Activated T-cell treated with anti-CD3 and anti-CD28 coated beads, Interleukin-2, amount 50 U/mL, for 4 hours (primary cell): ENCODE data around the gene CPLX1. TPM values are rescaled to one million over a fixed set of nuclear protein-coding genes. Genes with fewer than 3 reads are reported as not detected.

Experiments used
- ATAC-seq, 2 donors: fragments of 200-7000 bp; cut with Tn5 transposase; one replicate each; pipeline ENCODE4 v1.10.0; 2021
- DNase-seq: peaks from one replicate; pipeline ENCODE4 v3.0.0-alpha.2; 2020
- H3K27me3 Mint-ChIP-seq: one replicate; pipeline ENCODE4 v1.8.0; 2021; ENCODE audit warnings: low read depth, mixed read lengths
- H3K36me3 Mint-ChIP-seq: one replicate; pipeline ENCODE4 v1.8.0; 2022; ENCODE audit warnings: mixed read lengths; ENCODE audit not compliant: insufficient read depth
- H3K4me1 Mint-ChIP-seq: one replicate; pipeline ENCODE4 v1.8.0; 2021; ENCODE audit warnings: low read depth, mixed read lengths
- H3K4me3 Mint-ChIP-seq: one replicate; pipeline ENCODE4 v1.8.0; 2021; ENCODE audit warnings: mild to moderate bottlenecking, moderate library complexity, mixed read lengths
- H3K9me3 Mint-ChIP-seq: one replicate; pipeline ENCODE4 v1.8.0; 2021; ENCODE audit warnings: mixed read lengths
- total RNA-seq, 3 donors: library from RNA; stranded (reverse); gene quantifications; one replicate each; pipeline ENCODE4 v1.2.1, GENCODE V29; 2021

Gene CPLX1
- total RNA-seq, 3 donors from 2014 or later = 0.50 to 1.0 (median 0.58) TPM

DNA sequence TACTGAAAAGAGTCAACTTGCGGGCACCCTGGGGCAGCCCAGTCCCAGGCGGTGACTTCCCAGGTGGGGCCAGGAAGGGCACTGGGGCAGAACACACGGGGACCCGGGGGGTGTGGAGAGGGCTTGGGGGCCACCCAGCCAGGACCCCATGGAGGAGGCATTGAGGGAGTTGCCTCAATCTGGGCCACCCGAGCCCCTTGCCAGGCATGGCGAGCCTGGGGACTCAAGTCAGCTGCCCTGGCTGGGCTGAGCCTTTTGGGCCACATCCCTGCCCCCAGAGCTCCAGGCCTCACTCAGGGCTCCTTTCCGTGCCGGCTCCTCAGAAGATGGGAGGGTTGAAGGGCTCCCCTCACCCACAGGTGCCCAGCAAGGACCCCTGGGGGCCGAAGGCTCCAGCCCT, 6.6 kb upstream of the CPLX1 start:
- DNase-seq = no peak
- ATAC-seq = no peak
- H3K36me3 Mint-ChIP-seq = no peaks in the 10 kb centered on the region

DNA sequence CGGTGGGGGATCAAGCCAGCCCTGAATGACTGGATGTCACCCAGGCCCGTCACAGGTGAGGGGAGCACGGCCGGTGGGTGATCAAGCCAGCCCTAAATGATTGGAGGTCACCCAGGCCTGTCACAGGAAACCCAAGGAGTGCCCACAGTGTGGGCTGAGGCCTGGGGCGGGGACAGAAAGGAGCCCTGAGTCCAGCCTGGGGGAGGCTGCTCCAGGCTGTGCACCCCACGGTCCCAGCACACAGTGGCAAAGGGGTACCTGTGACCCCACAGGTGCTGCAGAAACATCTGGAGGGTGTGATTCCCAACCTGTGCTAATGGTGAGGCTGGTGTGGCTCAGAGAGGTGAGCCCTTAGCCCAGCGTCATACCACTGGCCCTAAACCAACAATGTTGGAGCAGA, 6.2 kb upstream of the CPLX1 start:
- DNase-seq = no peak
- peaks cover 21% of the 10 kb centered on the region for H3K27me3 Mint-ChIP-seq
- no peaks in the 10 kb centered on the region for H3K9me3 Mint-ChIP-seq
- H3K4me1 Mint-ChIP-seq = peaks cover 9% of the 10 kb centered on the region
- no peaks in the 10 kb centered on the region for H3K36me3 Mint-ChIP-seq
- no peak for ATAC-seq
- no peak overlapping the region for H3K4me3 Mint-ChIP-seq

More for the DNA sequence above, 6.6 kb upstream of the CPLX1 start:
- peaks cover 1% of the 10 kb centered on the region for H3K9me3 Mint-ChIP-seq
- peaks cover 19% of the 10 kb centered on the region for H3K27me3 Mint-ChIP-seq
- H3K4me1 Mint-ChIP-seq = peaks cover 9% of the 10 kb centered on the region
- H3K4me3 Mint-ChIP-seq = no peak overlapping the region

DNA sequence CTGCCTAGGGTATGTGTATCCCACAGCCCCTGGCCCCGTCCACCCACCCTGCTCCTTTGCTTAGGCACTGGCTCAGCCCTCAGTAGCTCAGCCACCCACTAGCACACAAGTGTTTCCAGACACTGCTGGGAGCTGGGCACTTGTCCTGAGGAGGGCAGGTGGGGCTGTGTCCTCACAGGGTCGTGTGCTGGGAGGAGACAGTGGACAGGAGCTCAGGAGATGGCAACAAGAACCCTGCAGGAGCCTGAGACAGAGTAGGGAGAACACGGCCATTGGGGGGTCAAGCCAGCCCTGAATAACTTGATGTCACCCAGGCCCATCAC, 5.5 kb upstream of the CPLX1 start:
- H3K9me3 Mint-ChIP-seq = no peaks in the 10 kb centered on the region
- peaks cover 9% of the 10 kb centered on the region for H3K4me1 Mint-ChIP-seq
- DNase-seq = no peak
- peaks cover 21% of the 10 kb centered on the region for H3K27me3 Mint-ChIP-seq
- H3K4me3 Mint-ChIP-seq = no peak overlapping the region
- H3K36me3 Mint-ChIP-seq = no peaks in the 10 kb centered on the region
- no peak for ATAC-seq

DNA sequence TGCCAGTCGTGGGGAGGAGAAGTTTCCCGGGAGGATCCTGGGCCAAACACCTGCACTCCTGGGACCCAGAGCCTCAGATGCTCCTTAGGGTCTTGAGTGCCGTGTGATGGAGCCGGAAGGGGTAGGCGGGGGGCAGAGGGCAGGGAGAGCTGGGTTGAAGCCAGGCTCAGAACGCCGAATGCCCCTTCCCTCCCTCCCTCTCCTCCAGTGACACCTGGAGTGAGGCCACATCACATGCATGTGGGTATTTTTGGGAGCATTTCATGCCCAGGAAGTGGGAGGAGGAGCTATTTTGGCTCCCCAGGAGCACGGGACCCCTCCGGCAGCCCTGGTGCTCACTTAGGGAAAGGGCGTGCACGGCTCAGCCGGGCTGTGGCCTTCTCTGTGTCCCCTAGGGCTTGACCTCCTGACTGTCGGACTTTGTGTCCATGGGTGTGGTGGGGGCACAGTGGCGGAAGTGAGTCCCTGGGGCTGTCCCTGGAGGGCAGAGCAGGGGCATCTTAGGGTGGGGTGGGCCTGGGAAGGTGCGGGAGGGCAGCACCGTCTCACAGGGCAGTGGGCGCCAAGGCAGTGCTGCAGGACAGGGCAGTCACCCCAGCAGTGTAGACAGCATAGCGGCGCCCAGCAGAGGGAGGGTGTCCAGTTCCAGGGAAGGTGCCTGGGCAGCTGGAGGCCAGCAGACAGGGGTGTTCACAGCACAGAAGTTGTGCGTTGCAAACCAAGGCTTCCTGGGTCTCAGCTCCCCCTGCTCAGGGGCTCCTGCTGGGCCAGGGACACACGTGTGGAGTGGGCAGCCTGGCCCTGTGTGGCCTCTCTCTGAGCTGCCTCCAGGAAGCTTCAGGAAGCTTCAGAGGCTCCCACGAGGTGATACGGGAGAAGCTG, 4.9 kb upstream of the CPLX1 start:
- Mint-ChIP-seq H3K4me3 (no peak overlapping the region), H3K4me1 (peaks cover 9% of the 10 kb centered on the region), H3K27me3 (peaks cover 21% of the 10 kb centered on the region), H3K36me3 (no peaks in the 10 kb centered on the region), H3K9me3 (no peaks in the 10 kb centered on the region)
- no peak for ATAC-seq
- DNase-seq = no peak

DNA sequence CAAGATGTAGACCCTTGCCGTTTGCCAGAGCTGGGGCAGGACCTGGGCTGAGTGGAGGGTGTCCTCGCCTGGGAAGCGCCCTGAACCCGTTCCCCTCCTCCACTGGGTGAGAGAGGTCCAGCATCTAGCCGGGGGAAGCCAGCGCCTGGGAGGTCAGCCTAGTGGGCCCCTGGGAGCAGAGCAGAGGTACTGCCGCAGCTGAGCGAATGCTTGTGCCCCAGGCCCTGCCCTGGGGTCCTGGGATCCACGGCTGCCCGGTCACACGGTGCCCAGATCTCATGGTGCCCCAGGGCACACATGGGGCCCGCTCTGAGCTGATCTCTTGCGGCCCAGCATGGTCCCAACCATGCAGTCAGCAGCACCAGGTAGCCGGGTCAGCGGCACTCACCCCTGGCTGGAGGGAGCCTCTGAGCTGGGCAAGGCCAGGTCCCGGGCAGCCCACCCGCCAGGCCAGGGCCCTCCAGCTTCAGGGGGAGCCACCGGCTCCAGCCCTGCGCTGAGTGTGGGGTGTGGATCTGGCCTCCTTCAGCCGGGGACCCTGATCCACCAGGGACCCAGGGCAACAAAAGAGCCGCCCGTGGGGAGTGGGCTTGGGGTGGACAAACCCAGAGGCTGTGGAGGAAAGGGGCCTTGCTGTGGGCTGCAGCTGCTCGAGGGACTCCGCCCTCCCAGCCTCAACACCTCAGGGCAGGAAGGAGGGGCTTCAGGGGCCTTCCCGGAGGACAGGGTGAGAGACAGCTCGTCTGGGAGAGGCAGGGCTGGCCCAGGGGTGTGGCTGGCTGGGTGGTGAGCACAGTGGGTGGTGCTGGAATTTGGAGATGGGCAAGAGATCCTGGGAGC, 4.1 kb upstream of the CPLX1 start:
- no peak overlapping the region for H3K4me3 Mint-ChIP-seq
- H3K27me3 Mint-ChIP-seq = peaks cover 21% of the 10 kb centered on the region
- peaks cover 9% of the 10 kb centered on the region for H3K4me1 Mint-ChIP-seq
- DNase-seq (no peak), ATAC-seq (no peak)
- no peaks in the 10 kb centered on the region for H3K36me3 Mint-ChIP-seq
- H3K9me3 Mint-ChIP-seq = no peaks in the 10 kb centered on the region

DNA sequence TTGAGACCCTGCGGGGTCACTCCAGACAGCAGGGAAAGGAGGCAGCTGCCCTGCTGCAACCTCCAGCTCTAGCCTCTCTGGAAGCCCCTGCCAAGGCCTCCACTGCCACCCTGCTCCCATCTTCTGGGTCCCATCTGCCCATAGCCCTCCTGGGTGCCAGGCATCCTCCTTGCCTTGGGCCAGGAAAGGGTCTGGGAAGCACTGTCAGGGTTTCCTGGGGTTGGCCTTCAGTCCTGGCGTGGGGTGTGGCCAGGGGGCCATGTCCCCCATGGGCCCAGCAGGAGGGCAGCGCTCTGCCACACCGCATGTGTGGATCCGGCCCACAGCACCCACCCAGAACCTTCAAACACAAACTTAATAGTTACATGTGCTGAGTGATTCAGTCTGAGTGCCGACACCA, 3.4 kb upstream of the CPLX1 start:
- H3K36me3 Mint-ChIP-seq = no peaks in the 10 kb centered on the region
- DNase-seq (no peak), ATAC-seq (no peak)
- H3K9me3 Mint-ChIP-seq = no peaks in the 10 kb centered on the region
- peaks cover 9% of the 10 kb centered on the region for H3K4me1 Mint-ChIP-seq
- H3K27me3 Mint-ChIP-seq = peaks cover 28% of the 10 kb centered on the region
- H3K4me3 Mint-ChIP-seq = no peak overlapping the region

DNA sequence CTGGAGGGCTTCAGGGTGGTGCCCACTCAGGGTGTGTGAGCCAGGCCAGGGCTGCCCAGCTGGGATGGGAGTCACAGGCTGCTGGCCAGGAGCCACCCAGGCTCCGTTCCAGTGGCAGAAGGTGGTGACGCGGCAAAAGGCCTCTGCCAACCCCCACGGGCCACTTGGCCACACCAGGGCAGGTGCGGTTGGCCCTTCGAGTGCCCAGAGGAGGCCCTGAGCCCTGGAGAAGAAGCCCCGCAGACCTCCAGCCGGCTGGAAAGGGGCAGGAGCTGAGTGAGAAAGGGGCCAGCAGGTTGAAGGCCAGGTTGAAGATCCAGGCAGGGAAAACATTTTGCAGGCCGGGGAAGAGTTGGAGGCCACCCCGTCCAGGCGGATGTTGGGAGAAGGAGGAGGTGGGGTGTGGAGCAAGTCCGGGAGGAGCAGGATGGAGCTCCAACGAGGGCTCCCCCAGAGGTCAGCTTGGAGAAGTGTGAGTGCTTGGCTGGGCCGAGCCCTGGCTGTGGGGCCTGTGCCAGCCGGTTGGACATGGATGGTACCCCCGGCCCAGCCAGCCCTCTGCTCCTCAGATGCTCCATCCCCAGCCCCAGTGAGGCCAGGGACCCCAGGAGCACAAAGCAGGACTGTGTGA, 2.8 kb upstream of the CPLX1 start:
- Mint-ChIP-seq H3K27me3 (peaks cover 33% of the 10 kb centered on the region), H3K9me3 (no peaks in the 10 kb centered on the region), H3K36me3 (no peaks in the 10 kb centered on the region), H3K4me3 (no peak overlapping the region), H3K4me1 (peaks cover 9% of the 10 kb centered on the region)
- ATAC-seq = no peak
- DNase-seq = peak; percentile 1

DNA sequence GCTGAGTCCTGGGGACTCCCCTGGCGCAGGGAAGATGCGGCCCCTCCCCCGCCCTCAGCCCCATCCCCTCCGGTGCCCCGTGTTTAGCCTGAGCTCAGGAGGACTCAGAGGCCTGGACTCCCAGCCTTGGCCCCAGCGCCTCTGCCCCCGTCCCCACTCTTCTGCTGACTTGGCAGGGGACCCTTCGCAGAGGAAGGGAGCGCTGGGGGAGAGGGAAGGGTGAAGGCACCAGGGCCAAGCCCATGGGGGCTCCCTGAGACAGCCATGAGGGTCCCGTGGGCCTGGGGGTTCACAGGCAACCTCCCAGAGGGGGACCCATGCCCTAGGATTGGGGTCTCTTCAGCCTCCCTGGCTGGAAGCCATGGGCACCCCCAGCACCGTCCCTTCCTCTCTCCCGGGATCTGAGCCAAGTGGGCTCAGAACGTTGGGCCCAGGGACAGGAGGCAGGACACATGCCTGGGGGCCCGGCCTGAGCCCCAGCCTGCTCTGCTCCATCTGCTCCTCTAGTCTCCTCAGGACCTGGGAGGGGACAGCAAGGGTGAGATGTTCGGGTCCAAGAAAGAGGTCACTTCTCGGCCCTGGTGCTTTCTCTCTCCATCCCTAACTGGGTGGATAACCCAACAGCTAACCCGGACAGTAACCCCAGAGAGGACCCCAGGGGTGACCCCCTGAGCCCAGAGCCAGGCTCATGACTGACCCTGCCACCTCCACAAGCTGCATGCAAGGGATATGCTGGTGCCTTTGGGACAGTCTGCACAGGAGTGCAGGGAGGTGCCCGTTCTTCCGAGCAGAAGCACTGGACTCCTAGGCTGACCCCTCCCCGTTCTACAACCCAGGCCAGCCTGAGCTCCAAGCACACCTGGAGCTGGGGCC, 1.5 kb upstream of the CPLX1 start:
- H3K4me3 Mint-ChIP-seq = peak overlapping the region; percentile 38
- H3K9me3 Mint-ChIP-seq = no peaks in the 10 kb centered on the region
- peaks cover 44% of the 10 kb centered on the region for H3K27me3 Mint-ChIP-seq
- ATAC-seq (no peak), DNase-seq (no peak)
- H3K4me1 Mint-ChIP-seq = peaks cover 3% of the 10 kb centered on the region
- no peaks in the 10 kb centered on the region for H3K36me3 Mint-ChIP-seq

DNA sequence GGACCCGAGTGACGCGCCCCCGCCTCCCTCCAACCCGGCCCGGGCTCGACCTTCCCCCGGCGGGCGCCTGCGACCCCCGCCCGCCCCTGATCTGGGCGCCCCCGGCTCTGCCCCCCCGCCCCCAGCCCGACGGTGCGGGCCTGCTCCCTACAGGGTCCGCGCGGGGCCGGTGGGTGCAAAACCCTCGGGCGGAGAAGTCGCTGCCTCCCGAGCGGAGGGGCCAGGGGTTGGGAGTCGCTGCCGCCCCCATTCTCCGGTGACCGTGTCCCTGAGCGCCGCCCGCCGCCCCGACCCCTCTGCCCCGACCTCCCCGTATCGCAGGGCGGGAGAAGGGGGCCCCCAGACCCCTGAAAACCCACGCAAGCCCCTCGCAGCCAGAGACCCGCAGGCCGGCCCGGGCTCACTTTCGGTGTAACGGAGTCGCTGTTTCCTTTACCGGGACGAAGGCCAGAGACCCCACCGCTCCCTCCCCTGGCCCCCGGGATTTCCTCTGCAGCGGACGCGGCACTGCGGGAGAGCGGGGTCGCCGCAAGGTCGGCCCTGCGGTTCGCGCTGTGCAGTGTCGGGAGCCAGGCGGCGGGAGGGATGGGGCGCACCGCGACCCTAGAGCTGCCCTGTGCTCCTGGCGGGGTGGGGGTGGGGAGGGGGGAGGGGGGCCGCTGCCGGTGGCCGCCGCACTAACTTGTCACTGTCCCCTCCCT, 729 bp upstream of the CPLX1 start:
- peaks cover 3% of the 10 kb centered on the region for H3K4me1 Mint-ChIP-seq
- no peak for ATAC-seq
- no peaks in the 10 kb centered on the region for H3K36me3 Mint-ChIP-seq
- no peaks in the 10 kb centered on the region for H3K9me3 Mint-ChIP-seq
- DNase-seq = no peak
- H3K4me3 Mint-ChIP-seq = no peak overlapping the region
- H3K27me3 Mint-ChIP-seq = peaks cover 52% of the 10 kb centered on the region

DNA sequence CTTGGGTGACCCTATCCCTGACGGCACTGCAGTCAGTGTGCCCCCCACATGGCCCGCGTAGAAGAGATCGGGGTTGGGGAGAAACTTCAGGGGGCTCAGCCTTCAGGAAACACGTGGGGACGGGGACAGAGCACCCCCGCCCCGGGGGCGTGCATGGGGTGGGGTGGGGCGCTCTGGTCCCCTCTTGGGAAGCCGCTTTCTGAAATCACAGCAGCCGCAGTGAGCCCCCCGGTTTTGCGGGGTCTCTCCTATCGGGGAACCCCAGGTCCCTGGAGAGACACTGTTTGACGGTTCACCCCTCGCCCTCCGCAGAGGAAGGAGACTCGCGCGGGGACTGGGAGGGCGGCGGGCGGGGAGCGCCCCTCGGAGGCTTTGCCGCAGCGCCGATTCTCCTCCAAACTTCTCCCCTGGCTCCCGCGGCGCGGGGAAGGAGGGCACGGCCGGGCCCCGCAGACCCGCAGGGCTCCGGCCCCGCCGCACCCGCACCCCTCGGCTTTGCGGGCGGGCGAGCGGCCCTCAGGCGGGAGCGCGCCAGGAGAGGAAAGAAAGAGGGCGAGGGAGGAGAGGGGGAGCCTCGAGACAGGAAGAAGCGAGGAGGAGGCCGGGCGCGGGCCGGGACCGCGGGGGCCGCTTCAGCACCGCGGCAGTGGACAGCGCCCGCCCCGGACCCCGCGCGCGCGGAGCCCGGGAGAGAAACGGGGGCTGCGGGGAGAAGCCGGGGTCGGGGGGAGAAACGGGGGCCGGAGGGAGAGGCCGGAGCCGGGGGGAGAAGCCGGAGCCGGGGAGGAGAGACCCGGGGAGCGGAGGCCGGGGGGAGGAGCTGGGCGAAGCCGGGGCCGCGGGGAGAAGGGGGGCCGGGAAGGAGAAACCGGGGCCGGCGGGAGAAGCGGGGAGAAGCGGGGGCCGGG, 612 bp downstream of the CPLX1 start:
- no peak for DNase-seq
- Mint-ChIP-seq H3K4me3 (peak overlapping the region; percentile 21), H3K27me3 (peaks cover 59% of the 10 kb centered on the region)

DNA sequence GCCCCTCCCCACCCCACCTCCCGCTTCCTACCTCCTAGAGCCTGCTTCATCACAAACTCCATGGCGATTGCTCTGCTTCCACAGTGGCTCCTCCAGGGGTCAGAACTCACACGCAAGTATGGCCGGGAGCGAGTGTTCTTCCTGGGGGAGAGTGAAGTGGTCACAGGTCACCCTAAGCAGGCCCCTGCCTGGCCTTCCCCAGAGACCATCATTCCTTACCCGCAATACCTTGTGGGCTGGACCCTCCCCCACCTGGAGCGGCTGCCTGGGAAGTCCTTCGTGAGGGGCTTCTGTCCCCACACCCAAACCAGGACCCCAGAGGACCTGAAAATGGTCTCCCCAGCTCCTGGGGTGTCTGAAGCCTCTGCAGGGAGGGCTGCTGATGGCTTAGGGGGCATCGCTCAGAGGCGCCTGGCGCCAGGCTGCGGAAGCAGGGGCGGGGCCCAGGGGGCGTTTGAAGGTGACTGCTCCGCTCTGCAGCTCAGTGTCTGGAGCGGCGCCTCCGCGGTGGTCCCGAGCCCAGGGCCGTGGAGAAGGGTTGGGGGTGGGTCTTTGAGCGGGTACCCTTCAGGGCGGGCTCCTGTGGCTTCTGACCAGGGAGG, 1.4 kb downstream of the CPLX1 start:
- Mint-ChIP-seq H3K9me3 (no peaks in the 10 kb centered on the region), H3K36me3 (no peaks in the 10 kb centered on the region), H3K27me3 (peaks cover 62% of the 10 kb centered on the region), H3K4me1 (peaks cover 3% of the 10 kb centered on the region), H3K4me3 (peak overlapping the region; percentile 16)
- no peak for DNase-seq
- no peak for ATAC-seq

More for the DNA sequence above, 612 bp downstream of the CPLX1 start:
- H3K36me3 Mint-ChIP-seq = no peaks in the 10 kb centered on the region
- ATAC-seq = peak; percentile 52 to 60
- no peaks in the 10 kb centered on the region for H3K9me3 Mint-ChIP-seq
- peaks cover 3% of the 10 kb centered on the region for H3K4me1 Mint-ChIP-seq

DNA sequence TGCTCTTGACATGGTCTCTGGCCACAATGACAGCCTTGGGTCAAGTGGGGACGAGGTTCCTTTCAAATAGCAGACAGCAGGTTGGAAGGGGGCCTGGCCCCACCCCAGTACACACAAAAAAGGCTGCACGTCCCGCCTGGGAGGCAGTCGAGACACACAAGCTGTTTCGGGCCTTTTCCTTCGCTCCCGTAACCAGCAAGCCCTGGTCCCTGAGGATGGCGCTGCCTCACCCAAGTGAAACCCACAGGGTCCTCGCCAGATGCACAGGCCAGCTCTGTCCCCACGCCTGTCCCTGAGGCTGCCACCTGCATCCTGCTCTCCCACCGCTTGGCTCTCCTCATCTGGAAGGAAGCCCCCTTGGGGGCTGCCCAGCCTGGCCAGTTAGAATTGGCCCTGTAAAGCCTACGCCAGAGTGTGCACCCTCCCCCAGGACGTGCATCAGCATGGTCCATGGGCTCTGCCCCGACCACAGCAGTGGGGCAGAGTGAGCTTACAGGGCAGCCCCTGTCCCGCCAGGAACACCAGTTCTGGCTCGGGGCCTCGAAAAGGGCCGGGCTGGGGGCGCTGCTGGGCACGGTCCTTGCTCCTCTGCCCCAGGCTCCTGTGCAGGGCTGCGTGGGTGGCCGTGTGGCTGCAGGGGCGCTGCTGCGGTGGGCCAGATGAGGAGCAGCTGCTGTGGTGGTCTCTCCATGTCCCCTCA, 2.0 kb downstream of the CPLX1 start:
- Mint-ChIP-seq H3K9me3 (no peaks in the 10 kb centered on the region), H3K36me3 (no peaks in the 10 kb centered on the region), H3K27me3 (peaks cover 59% of the 10 kb centered on the region), H3K4me3 (no peak overlapping the region), H3K4me1 (peaks cover 3% of the 10 kb centered on the region)
- DNase-seq (no peak), ATAC-seq (no peak)
